ENCODE data around the gene DNAH5. TPM values are rescaled to one million over a fixed set of nuclear protein-coding genes. Genes with fewer than 3 reads are reported as not detected.
"Not testable (repeated sequence)": the region's sequence is repeated elsewhere in the genome, so short reads cannot be mapped to it uniquely, and the experiment has no call there.

The DNAH5 gene
- 3.2 TPM for total RNA-seq

GRCh38 chr5:13944560-13945199 is at the start of gene DNAH5:
TSS of gene DNAH5 (minus strand) at chr5:13944688. CDS start at chr5:13944438, 250 bp downstream.
- ATAC-seq (no peak), DNase-seq (ENCODE audit: low spot score) (no peak)

GRCh38 chr5:13993926-13994325 is 49.4 kb upstream of the DNAH5 start:
- DNase-seq (ENCODE audit: low spot score) (no peak), ATAC-seq (no peak)

GRCh38 chr5:13992795-13993194 is 48.3 kb upstream of the DNAH5 start:
- ATAC-seq (no peak), DNase-seq (ENCODE audit: low spot score) (no peak)

- DNase-seq (ENCODE audit: low spot score) (no peak), ATAC-seq (no peak)
Measured at GRCh38 chr5:13991365-13991764, 46.9 kb upstream of the DNAH5 start.

GRCh38 chr5:13990896-13991295 is 46.4 kb upstream of the DNAH5 start:
- ATAC-seq (no peak), DNase-seq (ENCODE audit: low spot score) (no peak)

- ATAC-seq (no peak), DNase-seq (ENCODE audit: low spot score) (no peak)
Measured at GRCh38 chr5:13989832-13990231, 45.3 kb upstream of the DNAH5 start.

- DNase-seq (ENCODE audit: low spot score) (no peak), ATAC-seq (peak; percentile 95)
Measured at GRCh38 chr5:13987843-13988464, 43.5 kb upstream of the DNAH5 start.

- peak; percentile 36 for ATAC-seq
- DNase-seq (ENCODE audit: low spot score): no peak
Measured at GRCh38 chr5:13985731-13986418, 41.4 kb upstream of the DNAH5 start.

- ATAC-seq; DNase-seq (ENCODE audit: low spot score): not testable (repeated sequence)
Measured at GRCh38 chr5:13984888-13985287, 40.4 kb upstream of the DNAH5 start.

- no peak for DNase-seq (ENCODE audit: low spot score)
- peak; percentile 83 for ATAC-seq
Measured at GRCh38 chr5:13976867-13977830, 32.7 kb upstream of the DNAH5 start.

GRCh38 chr5:13976223-13976622 is 31.7 kb upstream of the DNAH5 start:
- ATAC-seq (no peak), DNase-seq (ENCODE audit: low spot score) (no peak)

GRCh38 chr5:13975246-13975645 is 30.8 kb upstream of the DNAH5 start:
- ATAC-seq (no peak), DNase-seq (ENCODE audit: low spot score) (no peak)

- ATAC-seq (no peak), DNase-seq (ENCODE audit: low spot score) (no peak)
Measured at GRCh38 chr5:13973724-13974123, 29.2 kb upstream of the DNAH5 start.

- no peak for ATAC-seq
- DNase-seq (ENCODE audit: low spot score): no peak
Measured at GRCh38 chr5:13972029-13972428, 27.5 kb upstream of the DNAH5 start.

GRCh38 chr5:13957032-13957645 is 12.7 kb upstream of the DNAH5 start:
- ATAC-seq (peak; percentile 93), DNase-seq (ENCODE audit: low spot score) (no peak)

- no peak for DNase-seq (ENCODE audit: low spot score)
- ATAC-seq: no peak
Measured at GRCh38 chr5:13956471-13956870, 12.0 kb upstream of the DNAH5 start.

- no peak for DNase-seq (ENCODE audit: low spot score)
- ATAC-seq: no peak
Measured at GRCh38 chr5:13955896-13956295, 11.4 kb upstream of the DNAH5 start.

GRCh38 chr5:13946111-13946510 is 1.6 kb upstream of the DNAH5 start:
- no peak for ATAC-seq

GRCh38 chr5:13945271-13945670 is 783 bp upstream of the DNAH5 start:
- DNase-seq (ENCODE audit: low spot score) (no peak), ATAC-seq (no peak)

More at GRCh38 chr5:13946111-13946510, 1.6 kb upstream of the DNAH5 start:
- no peak for DNase-seq (ENCODE audit: low spot score)

GRCh38 chr5:13943676-13944075 is 812 bp downstream of the DNAH5 start:
- no peak for ATAC-seq

GRCh38 chr5:13941468-13941867 is 3.0 kb downstream of the DNAH5 start:
- DNase-seq (ENCODE audit: low spot score) (no peak), ATAC-seq (no peak)

More at GRCh38 chr5:13943676-13944075, 812 bp downstream of the DNAH5 start:
- no peak for DNase-seq (ENCODE audit: low spot score)
